HL-60 (cell line): Measurements from ENCODE around the gene AADACL3.

ENCODE experiments used
- DNase-seq, 2 experiments: peaks; one replicate each; pipeline ENCODE4 v3.0.0-alpha.2; 2010 to 2020; ENCODE audit warnings: low read depth in 1 of 2, low spot score in 1 of 2
- H3K27ac ChIP-seq: fragments of 250-450 bp; sonication (Bioruptor Pico); replicated peaks from 2 replicates; pipeline ENCODE4 v1.5.1; 2020; ENCODE audit warnings: mild to moderate bottlenecking, moderate library complexity
- H3K27me3 ChIP-seq: fragments of 250-450 bp; sonication (Bioruptor Pico); 2 replicates; pipeline ENCODE4 v1.5.1; 2021; ENCODE audit warnings: mild to moderate bottlenecking, moderate library complexity; ENCODE audit not compliant: insufficient read depth, poor library complexity, severe bottlenecking
- H3K4me3 ChIP-seq: replicated peaks from 2 replicates; pipeline ENCODE4 v1.5.1; 2011; ENCODE audit warnings: mild to moderate bottlenecking, control low read depth, low read length; ENCODE audit not compliant: insufficient read depth
- CTCF ChIP-seq: IDR thresholded peaks from one replicate; pipeline ENCODE4 v1.5.1; 2011; ENCODE audit warnings: low read length, control low read depth, inconsistent platforms; ENCODE audit not compliant: insufficient read depth
- GABPA ChIP-seq: IDR thresholded peaks from 2 replicates; pipeline ENCODE4 v1.6.1; 2012; ENCODE audit warnings: low read depth
- POLR2AphosphoS5 ChIP-seq: IDR thresholded peaks from 2 replicates; pipeline ENCODE4 v1.6.1; 2012; ENCODE audit warnings: low read depth
- SPI1 ChIP-seq: IDR thresholded peaks from 2 replicates; pipeline ENCODE4 v1.6.1; 2012; ENCODE audit warnings: low read depth, mild to moderate bottlenecking, borderline replicate concordance
- TF ChIP-seq, protein P1 (sequence below): IDR thresholded peaks from 2 replicates; pipeline ENCODE4 v1.6.1; 2012; ENCODE audit warnings: low read depth; ENCODE audit not compliant: insufficient replicate concordance

Gene AADACL3

GRCh38 chr1:12696658-12697057, 19.3 kb upstream of the AADACL3 start:
- no peak for DNase-seq
- TF ChIP-seq POLR2AphosphoS5 (no peak), SPI1 (no peak), CTCF (no peak), GABPA (no peak)
- TF ChIP-seq, protein P1, sequence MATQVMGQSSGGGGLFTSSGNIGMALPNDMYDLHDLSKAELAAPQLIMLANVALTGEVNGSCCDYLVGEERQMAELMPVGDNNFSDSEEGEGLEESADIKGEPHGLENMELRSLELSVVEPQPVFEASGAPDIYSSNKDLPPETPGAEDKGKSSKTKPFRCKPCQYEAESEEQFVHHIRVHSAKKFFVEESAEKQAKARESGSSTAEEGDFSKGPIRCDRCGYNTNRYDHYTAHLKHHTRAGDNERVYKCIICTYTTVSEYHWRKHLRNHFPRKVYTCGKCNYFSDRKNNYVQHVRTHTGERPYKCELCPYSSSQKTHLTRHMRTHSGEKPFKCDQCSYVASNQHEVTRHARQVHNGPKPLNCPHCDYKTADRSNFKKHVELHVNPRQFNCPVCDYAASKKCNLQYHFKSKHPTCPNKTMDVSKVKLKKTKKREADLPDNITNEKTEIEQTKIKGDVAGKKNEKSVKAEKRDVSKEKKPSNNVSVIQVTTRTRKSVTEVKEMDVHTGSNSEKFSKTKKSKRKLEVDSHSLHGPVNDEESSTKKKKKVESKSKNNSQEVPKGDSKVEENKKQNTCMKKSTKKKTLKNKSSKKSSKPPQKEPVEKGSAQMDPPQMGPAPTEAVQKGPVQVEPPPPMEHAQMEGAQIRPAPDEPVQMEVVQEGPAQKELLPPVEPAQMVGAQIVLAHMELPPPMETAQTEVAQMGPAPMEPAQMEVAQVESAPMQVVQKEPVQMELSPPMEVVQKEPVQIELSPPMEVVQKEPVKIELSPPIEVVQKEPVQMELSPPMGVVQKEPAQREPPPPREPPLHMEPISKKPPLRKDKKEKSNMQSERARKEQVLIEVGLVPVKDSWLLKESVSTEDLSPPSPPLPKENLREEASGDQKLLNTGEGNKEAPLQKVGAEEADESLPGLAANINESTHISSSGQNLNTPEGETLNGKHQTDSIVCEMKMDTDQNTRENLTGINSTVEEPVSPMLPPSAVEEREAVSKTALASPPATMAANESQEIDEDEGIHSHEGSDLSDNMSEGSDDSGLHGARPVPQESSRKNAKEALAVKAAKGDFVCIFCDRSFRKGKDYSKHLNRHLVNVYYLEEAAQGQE = no peak
- H3K4me3 ChIP-seq = no peak overlapping the region
- H3K27me3 ChIP-seq = no peaks in the 10 kb centered on the region
- H3K27ac ChIP-seq = no peak overlapping the region

GRCh38 chr1:12697397-12697796, 18.5 kb upstream of the AADACL3 start:
- H3K4me3 ChIP-seq = no peak overlapping the region
- H3K27me3 ChIP-seq = no peaks in the 10 kb centered on the region
- DNase-seq = no peak
- no peak overlapping the region for H3K27ac ChIP-seq
- TF ChIP-seq POLR2AphosphoS5 (no peak), CTCF (no peak), GABPA (no peak), SPI1 (no peak)
- TF ChIP-seq, protein P1 = no peak

DNA sequence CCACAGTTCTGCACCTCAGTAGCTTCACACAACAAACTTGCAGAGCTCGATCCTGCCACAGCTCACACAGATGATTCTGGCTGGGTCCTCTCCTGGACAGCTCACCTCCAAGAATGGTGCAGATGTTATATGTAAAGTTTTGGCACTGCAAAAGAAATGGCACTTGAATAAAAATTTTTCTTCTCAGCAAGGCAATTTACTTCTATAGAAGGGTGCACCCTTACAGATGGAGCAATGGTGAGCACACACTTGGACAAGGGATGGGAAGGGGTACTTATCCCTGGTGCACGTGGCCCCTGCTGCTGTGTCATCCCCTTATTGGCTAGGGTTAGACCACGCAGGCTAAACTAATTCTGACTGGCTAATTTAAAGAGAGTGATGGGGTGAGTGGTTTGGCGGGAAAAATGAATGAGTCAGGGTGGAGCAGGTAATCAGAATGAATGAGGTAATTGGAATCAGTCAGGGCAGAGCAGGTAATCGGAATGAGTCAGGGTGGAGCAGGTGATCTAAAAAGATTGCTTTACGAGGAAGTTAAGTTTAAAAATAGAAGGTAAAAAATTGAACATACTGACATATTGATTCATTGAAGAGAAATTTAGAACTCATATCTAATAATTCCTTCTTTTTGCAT, 12.0 kb upstream of the AADACL3 start:
- TF ChIP-seq POLR2AphosphoS5 = no peak
- TF ChIP-seq, protein P1 = no peak
- TF ChIP-seq GABPA = no peak
- no peak for TF ChIP-seq CTCF
- TF ChIP-seq SPI1 = no peak
- no peak for DNase-seq
- Histone ChIP-seq H3K27me3 (no peaks in the 10 kb centered on the region), H3K27ac (no peak overlapping the region), H3K4me3 (no peak overlapping the region)
